HG02885 (cell line): ENCODE measurements around the gene CD6.

Experiments
- ATAC-seq: cut with Tn5 transposase; IDR thresholded peaks from one replicate; pipeline ENCODE4 v1.9.1; 2021; ENCODE audit warnings: mild to moderate bottlenecking; ENCODE audit not compliant: unreplicated experiment, poor library complexity

Gene CD6

DNA sequence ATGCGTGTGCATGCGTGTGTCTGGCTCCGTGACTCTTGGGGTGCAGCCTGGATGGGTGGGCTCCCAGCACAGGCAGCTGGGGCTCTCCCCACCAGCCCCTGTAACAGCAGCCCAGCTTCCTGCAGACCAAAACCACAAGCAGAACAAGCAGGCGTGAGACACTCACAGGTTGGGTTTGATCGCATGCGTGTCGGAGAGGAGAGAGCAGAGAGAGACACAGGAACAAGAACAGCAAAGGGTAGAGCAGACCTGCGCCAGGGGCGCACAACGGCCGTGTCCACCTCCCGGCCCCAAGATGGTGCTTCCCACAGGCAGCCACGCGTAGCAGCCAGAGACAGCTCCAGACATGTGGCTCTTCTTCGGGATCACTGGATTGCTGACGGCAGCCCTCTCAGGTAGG, at the start of gene CD6:
Gene CD6 (plus strand): TSS at position 161 of the 400 bp plus-strand sequence. CDS start 186 bp downstream, at position 347.
- ATAC-seq = peak; percentile 48

DNA sequence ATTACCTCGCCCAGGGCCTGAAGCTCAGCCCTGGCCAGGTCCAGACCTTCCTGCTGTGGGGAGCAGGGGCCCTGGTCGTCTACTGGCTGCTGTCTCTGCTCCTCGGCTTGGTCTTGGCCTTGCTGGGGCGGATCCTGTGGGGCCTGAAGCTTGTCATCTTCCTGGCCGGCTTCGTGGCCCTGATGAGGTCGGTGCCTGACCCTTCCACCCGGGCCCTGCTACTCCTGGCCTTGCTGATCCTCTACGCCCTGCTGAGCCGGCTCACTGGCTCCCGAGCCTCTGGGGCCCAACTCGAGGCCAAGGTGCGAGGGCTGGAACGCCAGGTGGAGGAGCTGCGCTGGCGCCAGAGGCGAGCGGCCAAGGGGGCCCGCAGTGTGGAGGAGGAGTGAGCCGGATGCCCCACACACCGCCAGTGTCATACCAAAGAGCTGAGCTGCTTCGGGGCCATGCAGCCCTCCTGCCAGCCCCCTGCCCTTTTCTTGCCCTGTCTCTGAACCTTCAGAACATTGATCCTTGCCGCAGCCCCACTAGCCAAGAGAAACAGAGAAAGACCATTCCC, 49.6 kb upstream of the CD6 start:
- ATAC-seq = no peak

- ATAC-seq = no peak
Observed at GRCh38 chr11:60922906-60923305, 48.6 kb upstream of the CD6 start.

DNA sequence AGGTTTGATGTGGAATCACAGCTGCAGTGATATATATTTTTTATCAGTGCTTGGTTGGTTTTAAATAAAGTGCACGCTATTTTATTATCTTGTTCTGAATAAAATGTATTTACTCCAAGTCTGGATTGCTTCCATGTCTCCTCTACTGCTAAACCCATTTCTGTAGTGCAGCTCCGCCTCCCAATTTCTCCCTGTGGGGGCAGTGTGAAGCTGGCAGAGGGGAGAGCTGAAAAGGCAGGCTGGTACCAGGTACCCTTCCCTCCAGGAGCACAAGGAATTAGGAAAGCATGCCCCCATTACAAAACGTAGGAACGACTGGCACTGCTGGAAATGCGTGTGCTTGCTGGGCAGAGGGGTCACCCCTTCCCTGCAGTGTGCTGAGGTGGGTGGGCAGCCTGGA, 48.2 kb upstream of the CD6 start:
- no peak for ATAC-seq

DNA sequence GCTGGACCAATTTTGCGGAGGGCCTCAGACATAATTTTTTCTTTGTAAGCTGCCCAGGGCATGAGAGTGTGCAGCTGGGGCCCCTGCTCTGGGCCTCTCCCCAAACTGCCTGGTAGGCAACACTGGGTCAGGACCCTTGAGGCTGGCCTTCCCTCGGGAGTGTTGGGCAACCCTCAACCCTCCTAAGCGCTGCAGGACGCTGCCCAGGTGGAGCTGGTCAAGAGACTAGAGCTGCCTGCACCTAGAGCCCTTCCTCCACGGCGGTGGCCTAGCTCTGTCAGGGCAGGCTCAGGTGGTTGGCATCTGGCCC, 47.7 kb upstream of the CD6 start:
- ATAC-seq = no peak

DNA sequence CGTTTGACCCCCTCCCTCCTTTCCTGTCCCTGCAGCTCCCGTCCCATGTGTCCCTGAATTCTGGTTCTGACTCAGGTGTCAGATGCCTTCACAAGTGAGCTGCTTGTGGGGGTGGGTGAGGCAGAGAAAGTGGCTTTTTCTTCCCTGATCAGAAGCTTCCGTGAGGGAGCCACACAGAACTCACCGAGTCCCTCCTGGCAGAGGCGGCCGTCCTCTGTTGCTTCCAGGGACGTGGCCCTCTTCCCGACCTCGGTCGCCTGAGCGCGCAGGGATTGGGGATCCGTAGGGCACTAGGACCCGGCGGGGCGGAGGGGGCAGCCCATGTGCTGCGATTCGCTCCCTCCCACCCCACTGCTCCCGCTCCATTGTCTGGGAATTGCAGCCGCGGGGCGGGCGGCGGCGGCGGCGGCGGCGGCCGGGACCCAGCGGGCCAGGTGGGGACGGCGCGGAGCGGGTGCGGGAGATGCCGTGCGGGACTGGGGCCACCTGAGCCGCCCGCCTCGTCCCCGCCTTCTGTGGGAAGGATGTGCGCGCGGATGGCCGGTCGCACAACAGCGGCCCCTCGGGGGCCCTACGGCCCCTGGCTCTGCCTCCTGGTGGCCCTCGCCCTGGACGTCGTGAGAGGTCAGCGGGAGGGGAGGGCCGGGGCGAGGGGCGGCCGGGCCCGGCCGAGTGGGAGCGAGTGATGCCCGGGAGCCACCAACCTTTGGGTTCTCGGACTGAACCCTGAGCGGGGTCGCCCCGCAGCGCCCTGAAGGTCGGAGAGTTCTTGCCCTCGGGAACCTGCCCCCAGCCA, 47.2 kb upstream of the CD6 start, which contains the start of gene TMEM132A:
Gene TMEM132A (plus strand): TSS at position 351 of the 796 bp plus-strand sequence. CDS start 174 bp downstream, at position 525.
- ATAC-seq = no peak

GRCh38 chr11:60924906-60925853, 46.3 kb upstream of the CD6 start:
- no peak for ATAC-seq

DNA sequence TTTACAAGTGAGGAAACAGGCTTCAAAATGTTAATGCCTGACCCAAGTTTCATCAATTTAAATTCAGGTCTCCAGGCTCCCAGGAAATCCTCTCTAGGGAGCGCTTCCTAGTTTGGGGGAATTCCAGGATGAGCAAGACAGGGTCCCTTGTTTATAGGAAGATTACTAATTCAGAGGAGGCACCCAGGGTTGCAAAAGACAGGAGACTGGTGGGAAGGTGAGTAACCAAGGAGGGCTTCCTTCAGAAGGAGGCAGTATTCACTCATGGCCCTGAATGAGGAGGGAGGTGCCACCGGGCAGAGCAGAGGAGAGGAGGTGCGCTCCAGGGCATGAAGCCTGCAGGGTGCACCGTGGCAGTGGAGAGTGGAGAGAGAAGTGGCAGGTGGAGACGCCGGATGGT, 45.6 kb upstream of the CD6 start:
- no peak for ATAC-seq

DNA sequence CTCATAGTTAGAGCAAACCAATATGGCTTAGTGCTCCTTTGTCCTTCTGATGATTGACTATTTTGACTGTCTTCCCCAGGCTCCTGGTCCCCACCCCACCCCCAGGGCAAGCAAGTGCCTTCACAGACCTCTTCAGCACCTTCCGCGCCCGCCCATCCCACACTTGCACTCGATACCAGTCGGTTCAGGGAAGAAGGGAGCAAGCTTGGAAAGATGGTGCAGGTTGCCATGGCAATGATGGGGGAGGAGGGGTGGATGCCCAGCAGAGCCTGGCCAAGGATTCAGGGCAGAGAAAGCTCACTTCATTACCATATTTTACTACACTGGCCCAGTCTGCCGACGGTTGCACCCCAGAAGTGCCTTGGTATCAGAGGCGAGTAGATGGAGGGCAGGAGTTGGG, 45.0 kb upstream of the CD6 start:
- no peak for ATAC-seq

DNA sequence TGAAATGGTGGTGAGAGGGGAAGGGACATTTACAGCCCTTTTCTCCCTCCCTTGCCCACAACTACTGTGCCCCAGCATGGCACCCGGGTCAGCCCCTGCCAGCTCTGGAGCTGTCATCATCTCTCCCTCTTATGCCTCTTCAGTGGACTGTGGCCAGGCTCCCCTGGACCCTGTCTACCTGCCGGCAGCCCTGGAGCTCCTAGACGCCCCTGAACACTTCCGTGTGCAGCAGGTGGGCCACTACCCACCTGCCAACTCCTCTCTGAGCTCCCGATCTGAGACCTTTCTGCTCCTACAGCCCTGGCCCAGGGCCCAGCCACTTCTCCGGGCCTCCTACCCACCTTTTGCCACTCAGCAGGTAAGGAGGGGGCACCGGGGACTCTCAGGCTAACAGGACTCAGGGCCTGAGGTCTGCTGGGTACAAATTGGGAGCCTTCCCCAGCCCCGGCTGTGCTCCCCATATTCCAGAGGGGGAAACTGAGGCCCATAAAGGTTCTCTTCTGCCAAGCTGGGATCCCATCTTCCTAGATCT, 44.4 kb upstream of the CD6 start:
- ATAC-seq = no peak

- ATAC-seq = no peak
Observed at GRCh38 chr11:60927600-60927999, 43.9 kb upstream of the CD6 start.

- ATAC-seq = no peak
Observed at GRCh38 chr11:60928563-60929001, 42.9 kb upstream of the CD6 start.

GRCh38 chr11:60929764-60930163, 41.7 kb upstream of the CD6 start:
- no peak for ATAC-seq

- ATAC-seq = no peak
Observed at GRCh38 chr11:60930394-60930793, 41.1 kb upstream of the CD6 start.

DNA sequence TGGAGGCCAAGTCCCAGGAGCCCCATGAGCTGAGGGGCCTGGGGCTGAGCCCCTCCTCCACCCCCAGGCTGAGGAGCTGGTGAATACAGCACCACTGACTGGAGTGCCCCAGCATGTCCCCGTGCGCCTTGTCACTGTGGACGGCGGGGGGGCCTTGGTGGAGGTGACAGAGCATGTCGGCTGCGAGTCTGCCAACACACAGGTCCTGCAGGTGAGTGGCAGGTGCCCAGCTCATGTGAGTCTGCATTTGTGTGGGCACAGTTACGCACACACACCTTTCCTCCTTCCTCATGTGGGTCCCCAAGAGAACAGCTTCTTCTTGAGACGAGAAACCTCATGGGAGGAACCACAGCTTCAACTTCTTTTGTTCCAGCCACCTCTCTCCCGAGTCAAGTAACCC, 39.6 kb upstream of the CD6 start:
- ATAC-seq = no peak

DNA sequence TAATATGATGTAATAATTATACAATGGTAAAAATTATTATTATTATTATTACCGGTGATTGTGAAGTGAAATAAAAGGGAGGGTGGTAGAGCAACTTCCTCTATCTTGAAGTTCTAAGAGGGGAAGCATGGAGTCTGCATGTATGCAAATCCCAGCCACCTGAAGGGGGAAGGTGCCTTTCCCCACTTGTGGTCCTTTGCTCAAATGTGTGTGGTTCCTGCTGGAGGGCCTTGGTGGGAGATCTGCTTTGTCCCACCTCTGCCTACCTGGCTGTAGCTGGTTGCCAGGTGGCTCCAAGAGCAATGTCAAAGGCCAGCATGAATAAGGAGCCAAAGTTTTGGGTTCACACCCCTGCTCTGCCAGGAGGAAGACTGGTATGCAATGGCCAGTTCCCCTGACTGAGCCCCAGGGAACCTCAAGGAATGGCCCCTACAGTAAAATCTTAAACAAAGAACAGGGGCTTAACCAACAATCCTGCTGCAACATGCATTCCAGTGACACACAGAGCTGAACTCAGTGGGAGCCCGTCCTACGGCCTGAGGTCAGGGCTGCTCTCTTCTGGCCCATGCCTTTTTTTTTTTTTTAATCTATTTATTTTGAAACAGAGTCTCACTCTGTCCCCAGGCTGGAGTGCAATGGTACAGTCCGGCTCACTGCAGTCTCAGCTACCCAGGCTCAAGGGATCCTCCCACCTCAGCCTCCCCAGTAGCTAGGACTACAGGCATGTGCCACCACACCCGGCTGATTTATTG, 38.7 kb upstream of the CD6 start:
- no peak for ATAC-seq

DNA sequence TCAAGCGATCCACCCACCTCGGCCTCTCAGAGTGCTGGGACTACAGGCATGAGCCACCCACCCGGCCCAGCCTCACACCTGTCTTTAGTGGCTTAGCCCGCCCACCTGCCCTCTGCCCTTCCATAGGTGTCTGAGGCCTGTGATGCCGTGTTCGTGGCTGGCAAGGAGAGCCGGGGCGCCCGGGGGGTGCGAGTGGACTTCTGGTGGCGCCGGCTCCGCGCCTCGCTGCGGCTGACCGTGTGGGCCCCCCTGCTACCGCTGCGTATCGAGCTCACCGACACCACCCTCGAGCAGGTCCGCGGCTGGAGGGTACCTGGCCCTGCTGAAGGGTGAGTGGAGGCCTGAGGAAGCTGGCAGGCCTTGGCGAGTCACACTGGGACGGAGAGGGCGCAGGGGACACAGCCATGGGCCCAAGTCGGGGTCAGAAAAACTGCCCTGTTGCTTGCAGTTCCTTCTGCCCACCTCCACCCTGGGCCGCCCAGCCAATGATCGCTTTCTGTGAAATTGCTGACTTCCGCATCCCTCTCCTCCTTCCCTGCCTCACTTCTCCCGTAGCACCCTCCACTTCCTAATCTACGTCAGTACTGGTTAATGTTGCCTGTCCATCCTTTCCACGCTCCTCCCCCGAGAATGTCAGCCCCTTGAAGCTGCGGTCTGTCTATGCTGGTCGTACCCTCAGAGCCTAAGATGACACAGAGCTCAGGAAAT, 37.9 kb upstream of the CD6 start:
- no peak for ATAC-seq

DNA sequence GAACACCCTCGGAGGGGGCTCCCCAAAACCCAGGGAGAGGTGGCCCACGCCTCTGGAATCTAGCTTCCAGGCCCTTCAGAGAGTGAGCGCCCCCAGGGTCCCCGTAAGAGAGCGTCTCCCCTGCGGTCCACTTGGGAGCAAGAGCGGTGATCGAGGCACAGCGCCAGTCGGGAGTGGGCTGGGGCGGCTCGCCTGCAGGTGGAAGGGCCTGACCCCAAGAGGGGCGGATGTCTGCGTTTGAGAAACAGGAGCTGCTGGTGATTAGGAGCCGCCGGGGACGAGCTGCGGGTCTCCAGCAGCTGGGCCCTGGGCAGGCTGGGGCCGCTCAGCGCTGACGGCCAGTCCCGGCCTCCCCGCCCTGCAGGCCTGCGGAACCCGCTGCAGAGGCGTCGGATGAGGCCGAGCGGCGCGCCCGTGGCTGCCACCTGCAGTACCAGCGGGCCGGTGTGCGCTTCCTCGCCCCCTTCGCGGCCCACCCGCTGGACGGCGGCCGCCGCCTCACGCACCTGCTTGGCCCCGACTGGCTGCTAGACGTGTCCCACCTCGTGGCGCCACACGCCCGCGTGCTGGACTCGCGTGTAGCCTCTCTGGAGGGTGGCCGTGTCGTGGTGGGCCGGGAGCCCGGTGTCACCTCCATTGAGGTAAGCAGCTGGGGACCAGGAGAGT, 37.2 kb upstream of the CD6 start:
- ATAC-seq = no peak
